ENCODE results near the gene ITGAE.

DNA sequence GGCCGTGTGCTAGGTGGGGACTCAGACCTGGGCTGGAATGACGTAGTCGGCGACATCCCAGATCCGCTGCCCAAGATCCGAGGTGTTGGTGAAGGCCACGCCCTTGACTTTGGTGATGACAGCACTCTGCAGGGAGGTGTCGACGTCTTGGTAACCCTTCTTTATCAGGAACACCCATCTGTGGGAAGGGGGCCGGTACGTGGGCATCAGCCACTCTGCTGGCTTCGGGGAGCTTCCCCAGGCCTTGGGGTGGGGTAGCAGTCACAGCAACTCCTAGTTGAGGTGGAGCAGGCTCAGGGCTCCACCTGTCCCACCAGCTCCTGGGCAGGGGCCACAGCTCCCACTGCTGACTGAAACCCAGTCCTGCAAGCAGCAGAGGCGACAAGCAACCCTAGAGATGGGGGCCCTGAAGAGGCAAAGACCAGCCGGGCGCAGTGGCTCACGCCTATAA is 109.3 kb downstream of the ITGAE start:
- TF ChIP-seq, protein P1, sequence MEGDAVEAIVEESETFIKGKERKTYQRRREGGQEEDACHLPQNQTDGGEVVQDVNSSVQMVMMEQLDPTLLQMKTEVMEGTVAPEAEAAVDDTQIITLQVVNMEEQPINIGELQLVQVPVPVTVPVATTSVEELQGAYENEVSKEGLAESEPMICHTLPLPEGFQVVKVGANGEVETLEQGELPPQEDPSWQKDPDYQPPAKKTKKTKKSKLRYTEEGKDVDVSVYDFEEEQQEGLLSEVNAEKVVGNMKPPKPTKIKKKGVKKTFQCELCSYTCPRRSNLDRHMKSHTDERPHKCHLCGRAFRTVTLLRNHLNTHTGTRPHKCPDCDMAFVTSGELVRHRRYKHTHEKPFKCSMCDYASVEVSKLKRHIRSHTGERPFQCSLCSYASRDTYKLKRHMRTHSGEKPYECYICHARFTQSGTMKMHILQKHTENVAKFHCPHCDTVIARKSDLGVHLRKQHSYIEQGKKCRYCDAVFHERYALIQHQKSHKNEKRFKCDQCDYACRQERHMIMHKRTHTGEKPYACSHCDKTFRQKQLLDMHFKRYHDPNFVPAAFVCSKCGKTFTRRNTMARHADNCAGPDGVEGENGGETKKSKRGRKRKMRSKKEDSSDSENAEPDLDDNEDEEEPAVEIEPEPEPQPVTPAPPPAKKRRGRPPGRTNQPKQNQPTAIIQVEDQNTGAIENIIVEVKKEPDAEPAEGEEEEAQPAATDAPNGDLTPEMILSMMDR (IDR thresholded peaks at IDR 0.05; ENCODE audit: low read length): no peak
- no peak for TF ChIP-seq EZH2 (optimal IDR thresholded peaks at IDR 0.05; ENCODE audit: low read depth, low read length)
